Measurements from ENCODE around the gene FKBP5. TPM values are rescaled to one million over a fixed set of nuclear protein-coding genes. Genes with fewer than 3 reads are reported as not detected.
"Not testable (repeated sequence)": the region's sequence is repeated elsewhere in the genome, so short reads cannot be mapped to it uniquely, and the experiment has no call there.

The FKBP5 gene
- total and polyA plus RNA-seq, 9 donors, result 36.2 to 231 (median 142) TPM

DNA sequence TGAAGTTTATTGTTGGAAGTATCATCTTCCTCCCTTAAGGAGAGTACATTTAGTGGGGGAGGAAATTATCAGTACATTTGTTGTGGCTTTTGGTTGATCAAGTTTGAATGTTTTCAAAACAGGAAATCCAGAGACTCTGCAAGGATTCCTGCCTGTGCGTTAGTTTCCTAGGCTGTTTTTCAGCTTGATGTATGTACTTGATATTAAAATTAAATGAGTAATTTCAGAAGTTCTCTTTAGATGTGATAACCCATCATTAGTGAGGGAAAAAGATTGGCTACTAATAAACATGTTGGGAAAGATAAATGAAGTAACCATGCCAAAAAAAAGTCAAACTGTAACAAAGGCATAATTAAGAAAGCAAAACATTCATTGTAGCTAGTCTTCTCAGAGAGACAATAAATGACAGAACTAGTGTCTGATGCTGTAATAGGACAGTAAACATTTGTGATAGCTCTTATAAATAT is 88.0 kb downstream of the FKBP5 start:
- Histone ChIP-seq H3K27me3 (no peaks in the 10 kb centered on the region), H3K36me3 (no peaks in the 10 kb centered on the region), H3K4me1 (ENCODE audit: insufficient read depth) (peaks cover 33% of the 10 kb centered on the region), H3K27ac (peak overlapping the region; percentile 62 to 86), H3K9me3 (no peaks in the 10 kb centered on the region), H3K4me3 (no peak overlapping the region)
- no peak for DNase-seq
- TF ChIP-seq EP300 (IDR thresholded peaks at IDR 0.05), result peak; percentile 36
- TF ChIP-seq, protein P1, sequence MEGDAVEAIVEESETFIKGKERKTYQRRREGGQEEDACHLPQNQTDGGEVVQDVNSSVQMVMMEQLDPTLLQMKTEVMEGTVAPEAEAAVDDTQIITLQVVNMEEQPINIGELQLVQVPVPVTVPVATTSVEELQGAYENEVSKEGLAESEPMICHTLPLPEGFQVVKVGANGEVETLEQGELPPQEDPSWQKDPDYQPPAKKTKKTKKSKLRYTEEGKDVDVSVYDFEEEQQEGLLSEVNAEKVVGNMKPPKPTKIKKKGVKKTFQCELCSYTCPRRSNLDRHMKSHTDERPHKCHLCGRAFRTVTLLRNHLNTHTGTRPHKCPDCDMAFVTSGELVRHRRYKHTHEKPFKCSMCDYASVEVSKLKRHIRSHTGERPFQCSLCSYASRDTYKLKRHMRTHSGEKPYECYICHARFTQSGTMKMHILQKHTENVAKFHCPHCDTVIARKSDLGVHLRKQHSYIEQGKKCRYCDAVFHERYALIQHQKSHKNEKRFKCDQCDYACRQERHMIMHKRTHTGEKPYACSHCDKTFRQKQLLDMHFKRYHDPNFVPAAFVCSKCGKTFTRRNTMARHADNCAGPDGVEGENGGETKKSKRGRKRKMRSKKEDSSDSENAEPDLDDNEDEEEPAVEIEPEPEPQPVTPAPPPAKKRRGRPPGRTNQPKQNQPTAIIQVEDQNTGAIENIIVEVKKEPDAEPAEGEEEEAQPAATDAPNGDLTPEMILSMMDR (IDR thresholded peaks at IDR 0.05), result no peak
- WGBS, 3 donors, result 3 to 16% (median 8%) methylated on average over 1 of the region's 1 CpG
- intact Hi-C loops (cut with DNase I), result loop anchor here in 3 of 4 donors (1.0 to 5.0 kb wide), 4 partner anchors 87 to 127 kb away; partner anchors contain the start of gene FKBP5 (in 2 of the 3)

GRCh38 chr6:35599761-35600658 is 88.7 kb downstream of the FKBP5 start:
- Histone ChIP-seq H3K9me3 (no peaks in the 10 kb centered on the region), H3K4me1 (ENCODE audit: insufficient read depth) (peaks cover 35% of the 10 kb centered on the region), H3K27ac (peak overlapping the region; percentile 62 to 86), H3K4me3 (no peak overlapping the region), H3K27me3 (no peaks in the 10 kb centered on the region), H3K36me3 (no peaks in the 10 kb centered on the region)
- TF ChIP-seq POLR2A (IDR thresholded peaks at IDR 0.05) (no peak), EP300 (IDR thresholded peaks at IDR 0.05) (no peak)
- TF ChIP-seq, protein P1 (IDR thresholded peaks at IDR 0.05), result no peak
- no peak for DNase-seq
- WGBS, 3 donors, result 48 to 56% (median 50%) methylated on average over 8 of the region's 8 CpGs
- intact Hi-C loops (cut with DNase I), result loop anchor here in 3 of 4 donors (2.0 to 10.0 kb wide), 4 partner anchors 87 to 127 kb away; partner anchors contain the start of genes FKBP5 (in 2 of the 3) and TEAD3 (in 1 of the 3)

DNA sequence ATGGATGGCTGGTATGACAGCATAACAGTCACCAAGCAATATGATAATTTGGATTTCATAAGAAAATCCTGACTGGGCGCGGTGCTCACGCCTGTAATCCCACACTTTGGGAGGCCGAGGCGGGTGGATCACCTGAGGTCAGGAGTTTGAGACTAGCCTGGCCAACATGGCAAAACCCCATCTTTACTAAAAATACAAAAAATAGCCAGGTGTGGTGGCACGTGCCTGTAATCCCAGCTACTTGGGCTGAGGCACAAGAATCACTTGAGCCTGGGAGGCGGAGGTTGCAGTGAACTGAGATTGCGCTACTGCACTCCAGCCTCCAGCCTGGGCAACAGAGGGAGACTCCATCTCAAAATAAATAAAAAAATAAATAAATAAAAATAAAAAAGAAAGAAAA is 90.1 kb downstream of the FKBP5 start:
- 97 to 98% (median 98%) methylated on average over 8 of the region's 8 CpGs for WGBS, 3 donors
- not testable (repeated sequence) for H3K27me3 ChIP-seq, H3K27ac ChIP-seq, DNase-seq, H3K4me3 ChIP-seq, H3K36me3 ChIP-seq, H3K9me3 ChIP-seq
- peaks cover 34% of the 10 kb centered on the region for H3K4me1 ChIP-seq (ENCODE audit: insufficient read depth)
- intact Hi-C loops (cut with DNase I), result loop anchor here in 1 of 4 donors (10.0 kb wide), 1 partner anchor 104 kb away; the partner anchor contains the start of gene TEAD3

GRCh38 chr6:35596448-35597442 is 92.0 kb downstream of the FKBP5 start:
- 61 to 65% (median 64%) methylated on average over 8 of the region's 8 CpGs for whole genome bisulfite sequencing, 3 donors
- H3K27ac ChIP-seq, result peak overlapping the region in 1 of 2 donors; percentile 56
- intact Hi-C loops (cut with DNase I), result loop anchor here in 1 of 4 donors (10.0 kb wide), 1 partner anchor 102 kb away; the partner anchor contains the start of gene TEAD3
- H3K4me1 ChIP-seq (ENCODE audit: insufficient read depth), result peaks cover 38% of the 10 kb centered on the region
- H3K4me3 ChIP-seq, result no peak overlapping the region
- no peaks in the 10 kb centered on the region for H3K36me3 ChIP-seq
- no peaks in the 10 kb centered on the region for H3K9me3 ChIP-seq
- H3K27me3 ChIP-seq, result no peaks in the 10 kb centered on the region
- TF ChIP-seq EP300 (IDR thresholded peaks at IDR 0.05) (no peak), POLR2A (IDR thresholded peaks at IDR 0.05) (no peak)
- TF ChIP-seq, protein P1 (IDR thresholded peaks at IDR 0.05), result no peak
- no peak for DNase-seq

Measured in ovary (tissue), 9 donors.